ENCODE results near the gene IGLL5. TPM values are rescaled to one million over a fixed set of nuclear protein-coding genes. Genes with fewer than 3 reads are reported as not detected.

IGLL5 gene
- total RNA-seq, 3 donors from 2014 or later = 11.1 to 41.3 TPM; not detected in 1

- Histone ChIP-seq H3K36me3 (no peaks in the 10 kb centered on the region), H3K4me1 (no peaks in the 10 kb centered on the region), H3K27me3 (no peaks in the 10 kb centered on the region), H3K4me3 (no peak overlapping the region), H3K9me3 (no peaks in the 10 kb centered on the region), H3K27ac (no peak overlapping the region)
- intact Hi-C loops (cut with DNase I; ENCODE audit: low total_unique reads) = no loop called here
- TF ChIP-seq, protein P1, sequence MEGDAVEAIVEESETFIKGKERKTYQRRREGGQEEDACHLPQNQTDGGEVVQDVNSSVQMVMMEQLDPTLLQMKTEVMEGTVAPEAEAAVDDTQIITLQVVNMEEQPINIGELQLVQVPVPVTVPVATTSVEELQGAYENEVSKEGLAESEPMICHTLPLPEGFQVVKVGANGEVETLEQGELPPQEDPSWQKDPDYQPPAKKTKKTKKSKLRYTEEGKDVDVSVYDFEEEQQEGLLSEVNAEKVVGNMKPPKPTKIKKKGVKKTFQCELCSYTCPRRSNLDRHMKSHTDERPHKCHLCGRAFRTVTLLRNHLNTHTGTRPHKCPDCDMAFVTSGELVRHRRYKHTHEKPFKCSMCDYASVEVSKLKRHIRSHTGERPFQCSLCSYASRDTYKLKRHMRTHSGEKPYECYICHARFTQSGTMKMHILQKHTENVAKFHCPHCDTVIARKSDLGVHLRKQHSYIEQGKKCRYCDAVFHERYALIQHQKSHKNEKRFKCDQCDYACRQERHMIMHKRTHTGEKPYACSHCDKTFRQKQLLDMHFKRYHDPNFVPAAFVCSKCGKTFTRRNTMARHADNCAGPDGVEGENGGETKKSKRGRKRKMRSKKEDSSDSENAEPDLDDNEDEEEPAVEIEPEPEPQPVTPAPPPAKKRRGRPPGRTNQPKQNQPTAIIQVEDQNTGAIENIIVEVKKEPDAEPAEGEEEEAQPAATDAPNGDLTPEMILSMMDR (IDR thresholded peaks at IDR 0.05) = no peak
- no peak for TF ChIP-seq POLR2A (IDR thresholded peaks at IDR 0.05)
- no peak for TF ChIP-seq POLR2AphosphoS5 (IDR thresholded peaks at IDR 0.05)
- DNase-seq (ENCODE audit: low spot score in 2 of 2) = peak in 1 of 2 donors; percentile 15
Observed at GRCh38 chr22:22938672-22939587, 51.3 kb downstream of the IGLL5 start.

DNA sequence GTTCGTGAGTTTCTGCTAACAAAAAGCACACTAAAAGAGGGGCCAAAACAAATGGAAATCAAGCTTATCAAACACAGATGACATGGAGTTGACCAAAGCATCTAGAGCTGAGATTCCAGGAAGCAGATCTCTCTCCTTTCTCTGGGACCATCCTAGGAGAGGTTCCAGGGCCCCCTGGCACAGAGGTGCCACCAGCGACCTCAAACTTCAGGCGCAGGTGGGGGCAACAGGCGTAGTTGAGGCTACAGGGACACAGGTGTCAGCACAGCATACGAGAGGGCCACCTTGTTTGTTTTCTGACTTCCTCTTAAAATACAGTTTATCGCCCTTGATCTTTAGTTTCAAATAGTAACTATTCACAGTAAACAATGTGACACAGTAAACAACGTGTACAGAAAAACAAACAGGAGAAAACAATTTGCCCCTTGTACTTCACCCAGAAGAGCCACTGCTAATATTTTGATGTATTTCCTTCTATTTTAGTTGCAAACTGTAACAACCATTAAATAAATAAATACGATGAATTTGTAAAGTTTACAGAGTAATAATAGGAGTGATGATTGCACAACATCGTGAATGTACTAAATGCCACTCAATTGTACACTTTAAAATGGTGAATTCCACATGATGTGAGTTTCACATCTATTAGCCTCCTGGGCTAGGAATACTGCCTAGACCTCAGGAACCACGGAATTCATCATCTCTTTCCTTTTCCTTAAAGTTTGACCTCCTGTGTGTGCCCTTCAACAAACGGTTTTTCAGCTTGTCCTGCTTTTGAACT lies 52.2 kb downstream of the IGLL5 start:
- no peaks in the 10 kb centered on the region for H3K36me3 ChIP-seq
- intact Hi-C loops (cut with DNase I; ENCODE audit: low total_unique reads) = no loop called here

GRCh38 chr22:22940961-22941605 lies 53.5 kb downstream of the IGLL5 start:
- H3K27ac ChIP-seq = no peak overlapping the region
- H3K36me3 ChIP-seq = no peaks in the 10 kb centered on the region
- H3K9me3 ChIP-seq = no peaks in the 10 kb centered on the region
- DNase-seq (ENCODE audit: low spot score in 2 of 2) = peak in 1 of 2 donors; percentile 24
- no peak for TF ChIP-seq POLR2A (IDR thresholded peaks at IDR 0.05)
- TF ChIP-seq, protein P1 (IDR thresholded peaks at IDR 0.05) = no peak
- TF ChIP-seq POLR2AphosphoS5 (IDR thresholded peaks at IDR 0.05) = no peak
- intact Hi-C loops (cut with DNase I; ENCODE audit: low total_unique reads) = no loop called here
- H3K4me3 ChIP-seq = no peak overlapping the region
- H3K4me1 ChIP-seq = no peaks in the 10 kb centered on the region
- H3K27me3 ChIP-seq = peaks cover 0 to under 1% of the 10 kb centered on the region in 2 donors

More for the DNA sequence above, 52.2 kb downstream of the IGLL5 start:
- H3K27ac ChIP-seq = no peak overlapping the region
- H3K4me3 ChIP-seq = no peak overlapping the region
- no peak for TF ChIP-seq POLR2AphosphoS5 (IDR thresholded peaks at IDR 0.05)
- TF ChIP-seq, protein P1 (IDR thresholded peaks at IDR 0.05) = no peak
- TF ChIP-seq POLR2A (IDR thresholded peaks at IDR 0.05) = no peak
- H3K27me3 ChIP-seq = no peaks in the 10 kb centered on the region
- no peak for DNase-seq (ENCODE audit: low spot score in 2 of 2)
- H3K4me1 ChIP-seq = no peaks in the 10 kb centered on the region
- no peaks in the 10 kb centered on the region for H3K9me3 ChIP-seq

GRCh38 chr22:22941831-22942510 lies 54.4 kb downstream of the IGLL5 start:
- peak in 1 of 2 donors; percentile 10 for DNase-seq (ENCODE audit: low spot score in 2 of 2)
- H3K4me1 ChIP-seq = no peaks in the 10 kb centered on the region
- H3K27me3 ChIP-seq = peaks cover 0 to 3% of the 10 kb centered on the region in 2 donors
- TF ChIP-seq, protein P1 (IDR thresholded peaks at IDR 0.05) = no peak
- TF ChIP-seq POLR2A (IDR thresholded peaks at IDR 0.05) (no peak), POLR2AphosphoS5 (IDR thresholded peaks at IDR 0.05) (no peak)
- no peaks in the 10 kb centered on the region for H3K9me3 ChIP-seq
- intact Hi-C loops (cut with DNase I; ENCODE audit: low total_unique reads) = no loop called here
- no peak overlapping the region for H3K27ac ChIP-seq
- no peaks in the 10 kb centered on the region for H3K36me3 ChIP-seq
- H3K4me3 ChIP-seq = no peak overlapping the region
